Subcutaneous adipose tissue (tissue), 4 donors: ENCODE results near the gene LIN9. TPM values are rescaled to one million over a fixed set of nuclear protein-coding genes. Genes with fewer than 3 reads are reported as not detected.

Source experiments
- CTCF ChIP-seq: fragments of 450-650 bp; IDR thresholded peaks from one replicate; pipeline ENCODE4 v1.5.1; 2016; ENCODE audit warnings: low read depth, mild to moderate bottlenecking, control low read depth, antibody characterized with exemption, moderate library complexity
- total RNA-seq, 4 donors: library from RNA; depleted of rRNA; stranded (reverse); fragments of >200 nt; gene quantifications; one replicate each; pipeline ENCODE4 v1.1.0, GENCODE V29; 2016

The LIN9 gene
- total RNA-seq, 4 donors from 2014 or later, result 1.8 to 4.1 (median 2.1) TPM

- TF ChIP-seq CTCF, result no peak
These were observed 27.9 kb downstream of the LIN9 start for GRCh38 chr1:226281058-226281457.

GRCh38 chr1:226279498-226279897 lies 29.5 kb downstream of the LIN9 start:
- no peak for TF ChIP-seq CTCF

GRCh38 chr1:226277897-226278296 lies 31.1 kb downstream of the LIN9 start:
- TF ChIP-seq CTCF, result no peak

GRCh38 chr1:226276987-226277386 lies 32.0 kb downstream of the LIN9 start:
- no peak for TF ChIP-seq CTCF

- no peak for TF ChIP-seq CTCF
These were observed 32.8 kb downstream of the LIN9 start for GRCh38 chr1:226276077-226276682.

GRCh38 chr1:226274138-226274537 lies 34.8 kb downstream of the LIN9 start:
- no peak for TF ChIP-seq CTCF

- no peak for TF ChIP-seq CTCF
These were observed 40.4 kb downstream of the LIN9 start for GRCh38 chr1:226268421-226269124.
